Fibroblast of mammary gland (primary cell): ENCODE data around the gene CBLB.

Experiments
- DNase-seq: peaks from one replicate; pipeline ENCODE4 v3.0.0-alpha.2; 2010; ENCODE audit warnings: low read depth
- H3K4me3 ChIP-seq: 2 replicates; pipeline ENCODE4 v1.5.1; 2011; ENCODE audit warnings: low read depth, mild to moderate bottlenecking, low read length, moderate library complexity; ENCODE audit not compliant: control insufficient read depth
- TF ChIP-seq, protein P1 (sequence below): conservative IDR thresholded peaks from 2 replicates; pipeline ENCODE4 v1.5.1; 2011; ENCODE audit warnings: low read depth, low read length, inconsistent platforms; ENCODE audit not compliant: control insufficient read depth, insufficient read depth

Gene CBLB

DNA sequence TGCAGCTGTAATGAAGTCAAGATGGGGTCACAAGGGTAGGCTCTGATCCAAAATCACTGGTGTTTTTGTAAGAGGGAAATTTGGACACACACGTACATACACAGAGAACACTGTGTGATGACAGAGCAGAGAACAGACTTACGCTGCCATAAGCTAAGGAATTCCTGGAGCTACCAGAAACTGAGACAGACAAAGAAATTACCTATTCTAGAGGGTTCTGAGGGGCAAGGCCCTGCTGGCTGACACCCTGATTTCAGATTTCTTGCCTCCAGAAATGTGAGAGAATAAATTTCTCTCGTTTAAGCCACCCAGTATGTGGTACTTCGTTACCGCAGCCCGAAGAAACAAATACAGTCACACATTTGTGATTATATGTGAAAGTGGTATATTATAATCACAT is 24.8 kb downstream of the CBLB start:
- H3K4me3 ChIP-seq, result no peak overlapping the region
- TF ChIP-seq, protein P1, sequence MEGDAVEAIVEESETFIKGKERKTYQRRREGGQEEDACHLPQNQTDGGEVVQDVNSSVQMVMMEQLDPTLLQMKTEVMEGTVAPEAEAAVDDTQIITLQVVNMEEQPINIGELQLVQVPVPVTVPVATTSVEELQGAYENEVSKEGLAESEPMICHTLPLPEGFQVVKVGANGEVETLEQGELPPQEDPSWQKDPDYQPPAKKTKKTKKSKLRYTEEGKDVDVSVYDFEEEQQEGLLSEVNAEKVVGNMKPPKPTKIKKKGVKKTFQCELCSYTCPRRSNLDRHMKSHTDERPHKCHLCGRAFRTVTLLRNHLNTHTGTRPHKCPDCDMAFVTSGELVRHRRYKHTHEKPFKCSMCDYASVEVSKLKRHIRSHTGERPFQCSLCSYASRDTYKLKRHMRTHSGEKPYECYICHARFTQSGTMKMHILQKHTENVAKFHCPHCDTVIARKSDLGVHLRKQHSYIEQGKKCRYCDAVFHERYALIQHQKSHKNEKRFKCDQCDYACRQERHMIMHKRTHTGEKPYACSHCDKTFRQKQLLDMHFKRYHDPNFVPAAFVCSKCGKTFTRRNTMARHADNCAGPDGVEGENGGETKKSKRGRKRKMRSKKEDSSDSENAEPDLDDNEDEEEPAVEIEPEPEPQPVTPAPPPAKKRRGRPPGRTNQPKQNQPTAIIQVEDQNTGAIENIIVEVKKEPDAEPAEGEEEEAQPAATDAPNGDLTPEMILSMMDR, result no peak
- no peak for DNase-seq

GRCh38 chr3:105842943-105843342 is 25.9 kb downstream of the CBLB start:
- H3K4me3 ChIP-seq, result no peak overlapping the region
- DNase-seq, result peak; percentile 53
- TF ChIP-seq, protein P1, result no peak

GRCh38 chr3:105842449-105842848 is 26.4 kb downstream of the CBLB start:
- no peak for DNase-seq
- H3K4me3 ChIP-seq, result no peak overlapping the region
- TF ChIP-seq, protein P1, result no peak

DNA sequence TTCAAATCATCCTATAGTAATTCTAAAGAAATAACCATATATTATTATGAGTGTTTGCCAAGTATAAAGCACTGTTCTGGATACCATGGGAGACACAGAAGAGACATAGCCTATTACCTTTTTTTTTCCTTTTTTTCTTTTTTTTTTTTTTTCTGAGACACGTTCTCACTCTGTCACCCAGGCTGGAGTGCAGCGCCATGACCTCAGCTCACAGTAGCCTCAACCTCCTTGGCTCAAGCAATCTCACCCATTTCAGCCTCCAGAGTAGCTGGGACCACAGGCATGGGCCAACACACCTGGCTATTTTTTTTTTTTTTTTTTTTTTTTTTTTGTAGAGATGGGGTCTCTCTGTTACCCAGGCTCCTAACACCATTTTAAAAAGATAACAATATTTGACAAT is 30.9 kb downstream of the CBLB start:
- TF ChIP-seq, protein P1, result no peak
- H3K4me3 ChIP-seq, result no peak overlapping the region
- DNase-seq, result no peak

- DNase-seq, result peak; percentile 50
- H3K4me3 ChIP-seq, result no peak overlapping the region
- TF ChIP-seq, protein P1, result no peak
Measured at GRCh38 chr3:105837143-105837740, 31.6 kb downstream of the CBLB start.

- TF ChIP-seq, protein P1, result no peak
- no peak overlapping the region for H3K4me3 ChIP-seq
- DNase-seq, result peak; percentile 97
Measured at GRCh38 chr3:105836533-105836932, 32.3 kb downstream of the CBLB start.

GRCh38 chr3:105835606-105836005 is 33.2 kb downstream of the CBLB start:
- no peak overlapping the region for H3K4me3 ChIP-seq
- no peak for DNase-seq
- TF ChIP-seq, protein P1, result no peak
